Heart right ventricle (tissue), 16 donors: Measurements from ENCODE around the gene SLC10A6. TPM values are rescaled to one million over a fixed set of nuclear protein-coding genes. Genes with fewer than 3 reads are reported as not detected.

Experiments
- ATAC-seq, 8 donors: fragments of 200-7000 bp; cut with Tn5 transposase; one replicate each; pipeline ENCODE4 v1.9.1; 2020; ENCODE audit warnings: mild to moderate bottlenecking in 8 of 8, moderate library complexity in 8 of 8, moderate number of reproducible peaks in 1 of 8
- DNase-seq, 2 donors: peaks; one replicate each; pipeline ENCODE4 v3.0.0-alpha.2; 2020
- H3K27ac ChIP-seq, 10 donors: fragments of 200-600 bp; sonication (generic) in 2 of 10; one replicate each; pipeline versions ENCODE4 v1.5.0 to v1.8.0; 2020 to 2022; ENCODE audit warnings: mild to moderate bottlenecking in 3 of 10
- H3K27me3 ChIP-seq, 7 donors: fragments of 200-600 bp; one replicate each; pipeline ENCODE4 v1.8.0; 2021 to 2022; ENCODE audit warnings: mild to moderate bottlenecking in 2 of 7
- H3K36me3 ChIP-seq, 9 donors: fragments of 200-600 bp; sonication (generic) in 1 of 9; one replicate each; pipeline versions ENCODE4 v1.5.0 to v1.8.0; 2020 to 2022; ENCODE audit warnings: mild to moderate bottlenecking in 2 of 9
- H3K4me1 ChIP-seq, 9 donors: fragments of 200-600 bp; sonication (generic) in 1 of 9; one replicate each; pipeline versions ENCODE4 v1.5.0 to v1.8.0; 2020 to 2022; ENCODE audit warnings: mild to moderate bottlenecking in 4 of 9
- H3K4me3 ChIP-seq, 10 donors: fragments of 200-600 bp; sonication (generic) in 2 of 10; one replicate each; pipeline versions ENCODE4 v1.5.0 to v1.8.0; 2020 to 2022; ENCODE audit warnings: mild to moderate bottlenecking in 7 of 10, moderate library complexity in 2 of 10
- H3K9me3 ChIP-seq, 11 donors: fragments of 200-600 bp in 10 of 11; sonication (generic) in 2 of 11; one replicate each; pipeline versions ENCODE4 v1.5.0 to v1.8.0; 2013 to 2022; ENCODE audit warnings: mild to moderate bottlenecking in 2 of 11, control low read depth in 1 of 11, moderate library complexity in 1 of 11
- CTCF ChIP-seq, 9 donors: fragments of 200-600 bp; sonication (generic) in 2 of 9; IDR thresholded peaks; one replicate each; pipeline versions ENCODE4 v1.5.0 to v1.8.0; 2021 to 2022; ENCODE audit warnings: antibody characterized with exemption in 9 of 9, mild to moderate bottlenecking in 5 of 9, moderate library complexity in 1 of 9
- whole genome bisulfite sequencing, 2 donors: extraction: QIAGEN DNeasy Blood & Tissue Kit; methylation state at CpG; one replicate each; pipeline ENCODE4 v1.1.7; 2013; ENCODE audit warnings: inconsistent platforms in 1 of 2; 5-methylcytosine and 5-hydroxymethylcytosine counted together
- intact Hi-C, 10 donors: fragments of 100-400 bp; cut with DNase I; formaldehyde crosslinking; loops; one replicate each; pipeline versions ENCODE4 v1.11.1 to v1.14.2; 2022
- polyA plus RNA-seq, 2 donors: library from polyadenylated mRNA; stranded (reverse); fragments of 200-250 nt; gene quantifications; one replicate each; pipeline ENCODE4 v1.2.3, GENCODE V29; 2013
- total RNA-seq, 10 donors: library from RNA; stranded (reverse); fragmentation: NEBNext Ultra II Directional in 3 of 10; extraction: Animal tissue kit (Norgen Biotek cat#: 25700) in 3 of 10; gene quantifications; one replicate each; pipeline versions ENCODE4 v1.2.1 to v1.2.4, GENCODE V29; 2021 to 2023
- donor health status: Arrhythmogenic right ventricular cardiomyopathy.
- donor health status: ischemic (EF 13 %, LVEDD 7.1; RV severe dilation, severe dysfunction).
- donor health status: healthy with polysubstance abuse.
- donor health status: DM: no; HTN: yes; CAD: no.
- donor health status: DM: no; HTN: no; CAD: no.
- donor health status: ischemic (EF 25% LVEDD 6.9; RV normal size, moderate dysfunction).
- donor health status: ischemic (EF 25% LVEDD 5.7; RV mildly dilated, moderate dysfunction).
- donor health status: healthy.
- donor health status: DM: yes; HTN: yes; CAD: no.
- donor health status: Ischemic cardiomyopathy.
- donor health status: ischemic (EF 35%, LVEDD 5.7; RV mildly dilated, moderate dysfunction).
- donor health status: nonischemic (EF 11% LVEDD 7.7; RV severe dilation, severe dysfunction).
- donor health status: DM: yes; HTN: yes; CAD: no.
- donor health status: PGD.
- donor health status: ischemic (EF 29% LVEDD 5.4; RV normal size, mild dysfunction).
- donor health status: nonischemic (EF 23%, LVEDD 6.1; RV moderate dilation, normal function).

Gene SLC10A6
- total and polyA plus RNA-seq, 12 donors, result 0.22 to 0.90 (median 0.46) TPM; not detected in 2

GRCh38 chr4:86775061-86775460, 74.1 kb downstream of the SLC10A6 start:
- no peaks in the 10 kb centered on the region for H3K27me3 ChIP-seq
- H3K4me3 ChIP-seq, result no peak overlapping the region
- intact Hi-C loops, result no loop called here
- TF ChIP-seq CTCF (IDR thresholded peaks at IDR 0.05), result no peak
- H3K9me3 ChIP-seq, result no peaks in the 10 kb centered on the region
- WGBS, 2 donors, result 82 to 88% methylated on average over 4 of the region's 4 CpGs
- no peaks in the 10 kb centered on the region for H3K4me1 ChIP-seq
- H3K36me3 ChIP-seq, result peaks cover 0 to 48% (median 0%) of the 10 kb centered on the region in 9 donors
- DNase-seq (no peak), ATAC-seq (no peak)
- no peak overlapping the region for H3K27ac ChIP-seq

Other genes with a start within 250 kb of the SLC10A6 start
- gene C4orf36, start 43.0 kb upstream of the SLC10A6 start, total RNA-seq, result 1 to 10 TPM in 5 of 10 donors, under 1 TPM in 3, not detected in 2; 0.58 to 3.5 (median 1.1) TPM
- under 1 TPM in 1 of 2 donors, not detected in 1; 0.10 TPM for gene C4orf36, start 43.0 kb upstream of the SLC10A6 start, polyA plus RNA-seq
- gene AFF1, start 85.6 kb upstream of the SLC10A6 start, total RNA-seq, result 10 to 100 TPM; 59.5 to 90.2 (median 77.3) TPM
- gene AFF1, start 85.6 kb upstream of the SLC10A6 start, polyA plus RNA-seq, result 10 to 100 TPM; 44.4 to 70.7 TPM